ENCODE results near the gene TRIML2. TPM values are rescaled to one million over a fixed set of nuclear protein-coding genes. Genes with fewer than 3 reads are reported as not detected.

The TRIML2 gene
- total and polyA plus RNA-seq, 4 experiments from 2014 or later, result not detected

DNA sequence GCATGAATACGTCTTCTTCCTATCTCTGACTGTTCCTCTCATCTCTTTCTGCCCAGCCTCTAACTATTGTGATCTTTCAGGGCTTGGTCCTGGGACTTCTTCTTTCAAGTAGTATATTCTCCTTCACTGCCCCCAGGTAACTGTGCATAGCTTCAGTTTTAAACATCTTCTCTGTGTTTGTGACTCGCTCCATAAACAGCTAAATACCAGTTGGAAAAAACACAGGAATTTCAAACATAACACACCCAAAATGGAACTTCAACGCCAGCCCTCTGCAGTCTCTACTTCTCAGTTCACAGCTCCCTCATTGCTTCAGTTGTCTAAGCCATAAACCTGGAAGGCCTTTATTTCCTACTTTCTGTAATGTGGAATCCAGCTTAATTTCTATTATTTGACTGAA lies 16.6 kb downstream of the TRIML2 start:
- no peak for DNase-seq
- Histone ChIP-seq H3K4me1 (ENCODE audit: insufficient read depth, low read length) (no peaks in the 10 kb centered on the region), H3K27ac (ENCODE audit: low read depth, low read length) (no peak overlapping the region), H3K27me3 (ENCODE audit: insufficient read depth, low read length) (no peaks in the 10 kb centered on the region), H3K9me3 (ENCODE audit: control insufficient read depth in 1 of 2, low read length in 2 of 2) (no peaks in the 10 kb centered on the region), H3K36me3 (ENCODE audit: insufficient read depth, low read length) (no peaks in the 10 kb centered on the region), H3K4me3 (ENCODE audit: low read length in 2 of 2) (no peak overlapping the region)
- Mint-ChIP-seq H3K27me3 (no peaks in the 10 kb centered on the region), H3K4me1 (no peaks in the 10 kb centered on the region), H3K9me3 (peaks cover 2 to 21% (median 5%) of the 10 kb centered on the region in 8 donors), H3K27ac (no peak overlapping the region), H3K4me3 (no peak overlapping the region), H3K36me3 (no peaks in the 10 kb centered on the region)
- POLR2A ChIA-PET (ENCODE audit: partially characterized antibody), result no interaction called here
- CTCF ChIA-PET (ENCODE audit: partially characterized antibody), result no interaction called here
- intact Hi-C loops (cut with micrococcal nuclease), result no loop called here

GRCh38 chr4:188086858-188087257 lies 22.5 kb downstream of the TRIML2 start:
- Mint-ChIP-seq H3K4me3 (no peak overlapping the region), H3K4me1 (no peaks in the 10 kb centered on the region), H3K36me3 (no peaks in the 10 kb centered on the region), H3K9me3 (peaks cover 2 to 32% (median 12%) of the 10 kb centered on the region in 8 donors), H3K27ac (no peak overlapping the region), H3K27me3 (no peaks in the 10 kb centered on the region)
- Histone ChIP-seq H3K36me3 (ENCODE audit: insufficient read depth, low read length) (no peaks in the 10 kb centered on the region), H3K4me3 (ENCODE audit: low read length in 2 of 2) (no peak overlapping the region), H3K4me1 (ENCODE audit: insufficient read depth, low read length) (no peaks in the 10 kb centered on the region), H3K27ac (ENCODE audit: low read depth, low read length) (no peak overlapping the region), H3K27me3 (ENCODE audit: insufficient read depth, low read length) (no peaks in the 10 kb centered on the region), H3K9me3 (ENCODE audit: control insufficient read depth in 1 of 2, low read length in 2 of 2) (no peaks in the 10 kb centered on the region)
- CTCF ChIA-PET (ENCODE audit: partially characterized antibody), result no interaction called here
- POLR2A ChIA-PET (ENCODE audit: partially characterized antibody), result no interaction called here
- intact Hi-C loops (cut with micrococcal nuclease), result no loop called here
- DNase-seq, result no peak

- peaks cover 0 to 16% (median 6%) of the 10 kb centered on the region in 8 donors for H3K9me3 Mint-ChIP-seq
- POLR2A ChIA-PET (ENCODE audit: partially characterized antibody), result no interaction called here
- H3K4me1 ChIP-seq (ENCODE audit: insufficient read depth, low read length), result no peaks in the 10 kb centered on the region
- intact Hi-C loops (cut with micrococcal nuclease), result no loop called here
- H3K27me3 ChIP-seq (ENCODE audit: insufficient read depth, low read length), result no peaks in the 10 kb centered on the region
- no peak for DNase-seq
- H3K27ac Mint-ChIP-seq, result no peak overlapping the region
- CTCF ChIA-PET (ENCODE audit: partially characterized antibody), result no interaction called here
- H3K27me3 Mint-ChIP-seq, result no peaks in the 10 kb centered on the region
- no peaks in the 10 kb centered on the region for H3K36me3 ChIP-seq (ENCODE audit: insufficient read depth, low read length)
- H3K4me1 Mint-ChIP-seq, result no peaks in the 10 kb centered on the region
- no peak overlapping the region for H3K4me3 ChIP-seq (ENCODE audit: low read length in 2 of 2)
- no peak overlapping the region for H3K4me3 Mint-ChIP-seq
- H3K36me3 Mint-ChIP-seq, result no peaks in the 10 kb centered on the region
- no peaks in the 10 kb centered on the region for H3K9me3 ChIP-seq (ENCODE audit: control insufficient read depth in 1 of 2, low read length in 2 of 2)
- no peak overlapping the region for H3K27ac ChIP-seq (ENCODE audit: low read depth, low read length)
Observed at GRCh38 chr4:188082796-188083195, 26.6 kb downstream of the TRIML2 start.

GRCh38 chr4:188078116-188078515 lies 31.3 kb downstream of the TRIML2 start:
- POLR2A ChIA-PET (ENCODE audit: partially characterized antibody), result no interaction called here
- H3K27me3 ChIP-seq (ENCODE audit: insufficient read depth, low read length), result no peaks in the 10 kb centered on the region

GRCh38 chr4:188076169-188076568 lies 33.2 kb downstream of the TRIML2 start:
- no peak overlapping the region for H3K4me3 Mint-ChIP-seq
- no peak for DNase-seq

More at GRCh38 chr4:188078116-188078515, 31.3 kb downstream of the TRIML2 start:
- Histone ChIP-seq H3K9me3 (ENCODE audit: control insufficient read depth in 1 of 2, low read length in 2 of 2) (no peaks in the 10 kb centered on the region), H3K4me1 (ENCODE audit: insufficient read depth, low read length) (no peaks in the 10 kb centered on the region), H3K27ac (ENCODE audit: low read depth, low read length) (no peak overlapping the region), H3K4me3 (ENCODE audit: low read length in 2 of 2) (no peak overlapping the region), H3K36me3 (ENCODE audit: insufficient read depth, low read length) (no peaks in the 10 kb centered on the region)
- Mint-ChIP-seq H3K36me3 (no peaks in the 10 kb centered on the region), H3K9me3 (peaks cover 0 to 10% (median 3%) of the 10 kb centered on the region in 8 donors), H3K27ac (no peak overlapping the region), H3K4me3 (no peak overlapping the region), H3K27me3 (no peaks in the 10 kb centered on the region), H3K4me1 (no peaks in the 10 kb centered on the region)
- intact Hi-C loops (cut with micrococcal nuclease), result no loop called here
- no peak for DNase-seq
- CTCF ChIA-PET (ENCODE audit: partially characterized antibody), result no interaction called here

GRCh38 chr4:188061083-188061482 lies 48.3 kb downstream of the TRIML2 start:
- Mint-ChIP-seq H3K4me1 (no peaks in the 10 kb centered on the region), H3K27me3 (no peaks in the 10 kb centered on the region), H3K27ac (no peak overlapping the region), H3K36me3 (no peaks in the 10 kb centered on the region), H3K9me3 (peaks cover 0 to 6% (median 1%) of the 10 kb centered on the region in 8 donors), H3K4me3 (no peak overlapping the region)
- Histone ChIP-seq H3K27me3 (ENCODE audit: insufficient read depth, low read length) (no peaks in the 10 kb centered on the region), H3K4me3 (ENCODE audit: low read length in 2 of 2) (no peak overlapping the region), H3K9me3 (ENCODE audit: control insufficient read depth in 1 of 2, low read length in 2 of 2) (no peaks in the 10 kb centered on the region), H3K27ac (ENCODE audit: low read depth, low read length) (no peak overlapping the region), H3K36me3 (ENCODE audit: insufficient read depth, low read length) (no peaks in the 10 kb centered on the region), H3K4me1 (ENCODE audit: insufficient read depth, low read length) (no peaks in the 10 kb centered on the region)
- intact Hi-C loops (cut with micrococcal nuclease), result no loop called here
- no peak for DNase-seq
- ChIA-PET CTCF (ENCODE audit: partially characterized antibody) (no interaction called here), POLR2A (ENCODE audit: partially characterized antibody) (no interaction called here)

More at GRCh38 chr4:188076169-188076568, 33.2 kb downstream of the TRIML2 start:
- peaks cover 0 to 6% (median 1%) of the 10 kb centered on the region in 8 donors for H3K9me3 Mint-ChIP-seq
- ChIA-PET CTCF (ENCODE audit: partially characterized antibody) (no interaction called here), POLR2A (ENCODE audit: partially characterized antibody) (no interaction called here)
- H3K4me1 Mint-ChIP-seq, result no peaks in the 10 kb centered on the region
- Histone ChIP-seq H3K4me3 (ENCODE audit: low read length in 2 of 2) (no peak overlapping the region), H3K27ac (ENCODE audit: low read depth, low read length) (no peak overlapping the region), H3K9me3 (ENCODE audit: control insufficient read depth in 1 of 2, low read length in 2 of 2) (no peaks in the 10 kb centered on the region), H3K4me1 (ENCODE audit: insufficient read depth, low read length) (no peaks in the 10 kb centered on the region), H3K27me3 (ENCODE audit: insufficient read depth, low read length) (no peaks in the 10 kb centered on the region), H3K36me3 (ENCODE audit: insufficient read depth, low read length) (no peaks in the 10 kb centered on the region)
- no peaks in the 10 kb centered on the region for H3K27me3 Mint-ChIP-seq
- no peak overlapping the region for H3K27ac Mint-ChIP-seq
- intact Hi-C loops (cut with micrococcal nuclease), result no loop called here
- no peaks in the 10 kb centered on the region for H3K36me3 Mint-ChIP-seq

GRCh38 chr4:188053302-188053701 lies 56.1 kb downstream of the TRIML2 start:
- intact Hi-C loops (cut with micrococcal nuclease), result no loop called here

DNA sequence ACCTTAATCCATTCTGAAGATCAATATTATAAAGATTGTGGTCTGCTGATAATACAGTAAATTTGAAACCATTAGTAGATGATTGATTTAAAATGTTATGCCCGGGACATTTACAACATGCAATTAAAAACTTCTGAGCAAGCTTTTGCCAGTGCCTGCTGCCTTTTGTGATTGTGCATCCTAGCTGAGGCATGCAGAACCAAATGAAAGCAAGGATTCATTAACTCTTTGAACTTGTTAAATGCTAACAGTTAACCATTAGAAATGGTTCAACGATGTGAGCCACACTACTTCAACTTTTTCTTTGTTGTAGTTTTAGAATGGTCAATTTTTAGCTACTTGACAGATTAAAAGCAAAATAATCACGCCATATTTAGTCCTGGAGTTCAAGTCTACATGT lies 62.7 kb downstream of the TRIML2 start:
- no peaks in the 10 kb centered on the region for H3K4me1 Mint-ChIP-seq
- no peak overlapping the region for H3K4me3 Mint-ChIP-seq
- H3K27ac Mint-ChIP-seq, result no peak overlapping the region
- Histone ChIP-seq H3K9me3 (ENCODE audit: control insufficient read depth in 1 of 2, low read length in 2 of 2) (no peaks in the 10 kb centered on the region), H3K4me3 (ENCODE audit: low read length in 2 of 2) (no peak overlapping the region), H3K27ac (ENCODE audit: low read depth, low read length) (no peak overlapping the region), H3K27me3 (ENCODE audit: insufficient read depth, low read length) (no peaks in the 10 kb centered on the region), H3K36me3 (ENCODE audit: insufficient read depth, low read length) (no peaks in the 10 kb centered on the region), H3K4me1 (ENCODE audit: insufficient read depth, low read length) (no peaks in the 10 kb centered on the region)
- DNase-seq, result no peak
- intact Hi-C loops (cut with micrococcal nuclease), result no loop called here
- POLR2A ChIA-PET (ENCODE audit: partially characterized antibody), result no interaction called here
- H3K27me3 Mint-ChIP-seq, result no peaks in the 10 kb centered on the region
- CTCF ChIA-PET (ENCODE audit: partially characterized antibody), result interaction anchor here (0.6 kb wide), 1 partner anchor 236 kb away, joined by 3 read pairs; no protein-coding TSS in a partner anchor
- H3K36me3 Mint-ChIP-seq, result no peaks in the 10 kb centered on the region
- peaks cover 0 to 12% (median 3%) of the 10 kb centered on the region in 8 donors for H3K9me3 Mint-ChIP-seq

More at GRCh38 chr4:188053302-188053701, 56.1 kb downstream of the TRIML2 start:
- Mint-ChIP-seq H3K4me1 (no peaks in the 10 kb centered on the region), H3K9me3 (peaks cover 0 to 21% (median 4%) of the 10 kb centered on the region in 8 donors), H3K27me3 (no peaks in the 10 kb centered on the region), H3K4me3 (no peak overlapping the region), H3K36me3 (no peaks in the 10 kb centered on the region), H3K27ac (no peak overlapping the region)
- no peaks in the 10 kb centered on the region for H3K27me3 ChIP-seq (ENCODE audit: insufficient read depth, low read length)
- no peak overlapping the region for H3K4me3 ChIP-seq (ENCODE audit: low read length in 2 of 2)
- no peak for DNase-seq
- ChIA-PET CTCF (ENCODE audit: partially characterized antibody) (no interaction called here), POLR2A (ENCODE audit: partially characterized antibody) (no interaction called here)
- H3K4me1 ChIP-seq (ENCODE audit: insufficient read depth, low read length), result no peaks in the 10 kb centered on the region
- H3K9me3 ChIP-seq (ENCODE audit: control insufficient read depth in 1 of 2, low read length in 2 of 2), result no peaks in the 10 kb centered on the region
- H3K27ac ChIP-seq (ENCODE audit: low read depth, low read length), result no peak overlapping the region
- no peaks in the 10 kb centered on the region for H3K36me3 ChIP-seq (ENCODE audit: insufficient read depth, low read length)

All from CD4-positive, alpha-beta memory T cell (primary cell).